HG03575 (cell line): ENCODE data around the gene LIG1.

Experiments used
- ATAC-seq: cut with Tn5 transposase; IDR thresholded peaks from one replicate; pipeline ENCODE4 v1.9.1; 2021; ENCODE audit not compliant: unreplicated experiment, insufficient number of reproducible peaks, low FRiP score; ENCODE audit errors: extremely low read depth

The LIG1 gene

GRCh38 chr19:48186015-48186414, 15.9 kb upstream of the LIG1 start:
- ATAC-seq: no peak

- no peak for ATAC-seq
These were observed 13.2 kb upstream of the LIG1 start for GRCh38 chr19:48183356-48183755.

GRCh38 chr19:48182434-48182833, 12.3 kb upstream of the LIG1 start:
- no peak for ATAC-seq

- no peak for ATAC-seq
These were observed 11.4 kb upstream of the LIG1 start for GRCh38 chr19:48181505-48181904.

- ATAC-seq: no peak
These were observed 6.1 kb upstream of the LIG1 start for GRCh38 chr19:48176226-48176625.

GRCh38 chr19:48175578-48175977, 5.4 kb upstream of the LIG1 start:
- ATAC-seq: no peak

GRCh38 chr19:48174445-48175030, 4.4 kb upstream of the LIG1 start:
- ATAC-seq: no peak

GRCh38 chr19:48171710-48172109, 1.6 kb upstream of the LIG1 start:
- ATAC-seq: no peak

GRCh38 chr19:48170817-48171347, 738 bp upstream of the LIG1 start:
- ATAC-seq: no peak

GRCh38 chr19:48169578-48169938, 586 bp downstream of the LIG1 start:
- ATAC-seq: no peak

GRCh38 chr19:48168689-48169088, 1.5 kb downstream of the LIG1 start:
- no peak for ATAC-seq

- no peak for ATAC-seq
These were observed 11.8 kb downstream of the LIG1 start for GRCh38 chr19:48158210-48158790.

- ATAC-seq: no peak
These were observed 16.1 kb downstream of the LIG1 start for GRCh38 chr19:48154003-48154402.

- no peak for ATAC-seq
These were observed 17.6 kb downstream of the LIG1 start for GRCh38 chr19:48152551-48152950.

- ATAC-seq: no peak
These were observed 20.7 kb downstream of the LIG1 start for GRCh38 chr19:48149430-48149829.

- ATAC-seq: no peak
These were observed 21.6 kb downstream of the LIG1 start for GRCh38 chr19:48148576-48148975.

GRCh38 chr19:48147597-48148175, 22.5 kb downstream of the LIG1 start:
- ATAC-seq: no peak

GRCh38 chr19:48139053-48139452, 31.1 kb downstream of the LIG1 start:
- ATAC-seq: no peak

GRCh38 chr19:48137411-48137810, 32.7 kb downstream of the LIG1 start:
- no peak for ATAC-seq

- no peak for ATAC-seq
These were observed 33.6 kb downstream of the LIG1 start for GRCh38 chr19:48136547-48136946.

GRCh38 chr19:48135411-48135810, 34.7 kb downstream of the LIG1 start:
- ATAC-seq: no peak
